ENCODE results near the gene TMEM92. TPM values are rescaled to one million over a fixed set of nuclear protein-coding genes. Genes with fewer than 3 reads are reported as not detected.
"Not testable (repeated sequence)": the region's sequence is repeated elsewhere in the genome, so short reads cannot be mapped to it uniquely, and the experiment has no call there.

TMEM92 gene
- total RNA-seq, 2 experiments from 2014 or later: not detected

DNA sequence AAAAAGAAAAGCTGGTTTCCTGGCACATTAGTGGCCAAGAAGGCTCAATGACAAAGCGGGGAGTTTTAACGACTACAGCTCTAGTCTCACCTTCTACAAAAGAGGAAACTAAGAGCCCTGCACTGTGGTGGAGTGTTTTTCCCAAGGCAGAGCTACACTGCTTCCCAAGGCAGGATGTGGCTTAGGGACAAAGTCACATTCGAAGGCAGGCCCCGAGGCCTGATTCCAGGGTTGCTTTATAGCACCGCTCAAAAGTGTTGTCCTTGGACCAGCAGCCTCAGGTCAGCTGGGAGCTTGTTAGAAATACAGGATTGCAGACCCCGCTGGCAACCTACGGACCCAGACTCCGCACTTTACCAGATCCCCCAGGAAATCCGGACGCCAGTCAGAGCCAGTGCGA is 23.8 kb downstream of the TMEM92 start:
- ChIA-PET POLR2A (interaction anchor here (1.0 kb wide), 1 partner anchor 128 kb away, joined by 3 read pairs; no protein-coding TSS in a partner anchor), CTCF (interaction anchor here (0.9 to 10.4 kb wide), 19 partner anchors 8 to 204 kb away, joined by 3 to 157 read pairs (median 8); partner anchors contain the start of genes COL1A1, PDK2 and TMEM92)
- Mint-ChIP-seq H3K9me3 (no peaks in the 10 kb centered on the region), H3K4me3 (no peak overlapping the region), H3K4me1 (ENCODE audit: low read depth) (no peaks in the 10 kb centered on the region), H3K36me3 (ENCODE audit: low read depth) (no peaks in the 10 kb centered on the region), H3K27me3 (peaks cover 2% of the 10 kb centered on the region), H3K27ac (no peak overlapping the region)
- DNase-seq: no peak
- ATAC-seq: no peak
- TF ChIP-seq, protein P1, sequence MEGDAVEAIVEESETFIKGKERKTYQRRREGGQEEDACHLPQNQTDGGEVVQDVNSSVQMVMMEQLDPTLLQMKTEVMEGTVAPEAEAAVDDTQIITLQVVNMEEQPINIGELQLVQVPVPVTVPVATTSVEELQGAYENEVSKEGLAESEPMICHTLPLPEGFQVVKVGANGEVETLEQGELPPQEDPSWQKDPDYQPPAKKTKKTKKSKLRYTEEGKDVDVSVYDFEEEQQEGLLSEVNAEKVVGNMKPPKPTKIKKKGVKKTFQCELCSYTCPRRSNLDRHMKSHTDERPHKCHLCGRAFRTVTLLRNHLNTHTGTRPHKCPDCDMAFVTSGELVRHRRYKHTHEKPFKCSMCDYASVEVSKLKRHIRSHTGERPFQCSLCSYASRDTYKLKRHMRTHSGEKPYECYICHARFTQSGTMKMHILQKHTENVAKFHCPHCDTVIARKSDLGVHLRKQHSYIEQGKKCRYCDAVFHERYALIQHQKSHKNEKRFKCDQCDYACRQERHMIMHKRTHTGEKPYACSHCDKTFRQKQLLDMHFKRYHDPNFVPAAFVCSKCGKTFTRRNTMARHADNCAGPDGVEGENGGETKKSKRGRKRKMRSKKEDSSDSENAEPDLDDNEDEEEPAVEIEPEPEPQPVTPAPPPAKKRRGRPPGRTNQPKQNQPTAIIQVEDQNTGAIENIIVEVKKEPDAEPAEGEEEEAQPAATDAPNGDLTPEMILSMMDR (IDR thresholded peaks at IDR 0.05): no peak
- intact Hi-C loops (cut with micrococcal nuclease): no loop called here

DNA sequence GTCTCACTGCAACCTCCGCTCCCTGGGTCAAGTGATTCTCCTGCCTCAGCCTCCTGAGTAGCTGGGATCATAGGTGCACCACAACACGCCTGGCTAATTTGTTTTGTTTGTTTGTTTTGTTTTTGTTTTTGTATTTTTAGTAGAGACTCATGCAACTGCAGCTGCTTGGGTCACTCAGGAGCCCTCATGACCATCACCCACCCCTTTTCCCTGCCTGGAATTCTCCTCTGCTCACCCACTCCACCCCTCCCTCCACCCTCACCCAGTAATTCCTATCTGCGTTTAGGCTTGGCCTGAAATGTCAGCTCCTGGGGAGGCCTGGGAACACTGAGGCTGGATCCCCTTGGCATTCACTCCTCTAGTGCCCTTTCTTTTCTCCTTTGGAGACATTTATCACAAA is 25.5 kb downstream of the TMEM92 start:
- POLR2A ChIA-PET: no interaction called here
- no peak for ATAC-seq
- no peaks in the 10 kb centered on the region for H3K36me3 Mint-ChIP-seq (ENCODE audit: low read depth)
- TF ChIP-seq, protein P1 (IDR thresholded peaks at IDR 0.05): no peak
- intact Hi-C loops (cut with micrococcal nuclease): no loop called here
- no peak overlapping the region for H3K4me3 Mint-ChIP-seq
- DNase-seq: no peak
- peaks cover 4% of the 10 kb centered on the region for H3K27me3 Mint-ChIP-seq
- CTCF ChIA-PET: interaction anchor here (10.4 kb wide), 1 partner anchor 99 kb away, joined by 157 read pairs; the partner anchor contains the start of gene COL1A1
- H3K9me3 Mint-ChIP-seq: no peaks in the 10 kb centered on the region
- H3K4me1 Mint-ChIP-seq (ENCODE audit: low read depth): peaks cover under 1% of the 10 kb centered on the region
- no peak overlapping the region for H3K27ac Mint-ChIP-seq

DNA sequence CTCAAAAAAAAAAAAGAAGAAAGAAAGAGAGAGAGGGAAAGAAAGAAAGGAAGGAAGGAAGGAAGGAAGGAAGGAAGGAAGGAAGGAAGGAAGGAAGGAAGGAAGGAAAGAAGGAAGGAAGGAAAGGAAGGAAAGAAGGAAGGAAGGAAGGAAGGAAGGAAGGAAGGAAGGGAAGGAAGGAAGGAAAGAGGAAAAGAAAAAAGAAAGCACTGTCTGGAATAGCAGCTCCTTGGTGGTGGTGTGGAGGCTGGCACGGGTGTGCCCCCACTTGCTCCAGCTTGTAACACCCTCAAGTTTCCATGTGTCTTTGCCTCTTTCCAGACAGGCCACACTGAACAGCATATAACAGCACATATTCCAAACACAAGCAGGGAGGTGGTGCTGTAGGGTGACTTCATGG is 26.6 kb downstream of the TMEM92 start:
- H3K27me3 Mint-ChIP-seq; H3K9me3 Mint-ChIP-seq; intact Hi-C loops (cut with micrococcal nuclease); H3K36me3 Mint-ChIP-seq (ENCODE audit: low read depth); ATAC-seq; H3K4me3 Mint-ChIP-seq; H3K4me1 Mint-ChIP-seq (ENCODE audit: low read depth); H3K27ac Mint-ChIP-seq; DNase-seq: not testable (repeated sequence)
- CTCF ChIA-PET: interaction anchor here (10.4 kb wide), 1 partner anchor 100 kb away, joined by 157 read pairs; the partner anchor contains the start of gene COL1A1
- POLR2A ChIA-PET: interaction anchor here (1.3 kb wide), 1 partner anchor 31 kb away, joined by 3 read pairs; no protein-coding TSS in a partner anchor

- Mint-ChIP-seq H3K4me1 (ENCODE audit: low read depth) (peaks cover 3% of the 10 kb centered on the region), H3K4me3 (no peak overlapping the region), H3K9me3 (no peaks in the 10 kb centered on the region), H3K27me3 (peaks cover 6% of the 10 kb centered on the region), H3K27ac (no peak overlapping the region), H3K36me3 (ENCODE audit: low read depth) (no peaks in the 10 kb centered on the region)
- DNase-seq: no peak
- ChIA-PET CTCF (interaction anchor here (1.0 to 1.4 kb wide), 3 partner anchors 102 to 132 kb away, joined by 3 read pairs; no protein-coding TSS in a partner anchor), POLR2A (interaction anchor here (1.3 to 1.4 kb wide), 2 partner anchors 10 to 32 kb away, joined by 3 read pairs; no protein-coding TSS in a partner anchor)
- intact Hi-C loops (cut with micrococcal nuclease): no loop called here
- ATAC-seq: no peak
- TF ChIP-seq, protein P1 (IDR thresholded peaks at IDR 0.05): no peak
These were observed 27.8 kb downstream of the TMEM92 start for GRCh38 chr17:50301891-50302584.

DNA sequence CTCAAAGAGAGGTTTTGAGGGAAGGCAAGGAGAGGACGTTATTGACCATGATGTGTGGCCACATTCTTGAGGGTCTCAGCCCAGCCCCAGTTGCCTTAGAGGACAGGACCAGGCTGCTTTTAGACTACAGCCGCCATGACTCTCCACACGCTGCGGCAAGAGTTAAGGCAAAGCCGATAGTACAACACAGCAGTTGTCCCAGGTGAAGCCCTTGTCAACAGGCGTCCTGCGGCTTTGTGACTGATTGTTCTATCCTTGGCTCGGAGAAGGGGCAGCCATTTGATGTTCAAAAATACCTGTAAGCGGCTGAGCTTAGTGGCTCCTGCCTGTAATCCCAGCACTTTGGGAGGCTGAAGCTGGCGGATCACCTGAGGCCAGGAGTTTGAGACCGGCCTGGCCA is 28.8 kb downstream of the TMEM92 start:
- CTCF ChIA-PET: interaction anchor here (1.0 to 1.4 kb wide), 3 partner anchors 103 to 133 kb away, joined by 3 to 4 read pairs (median 3); no protein-coding TSS in a partner anchor
- intact Hi-C loops (cut with micrococcal nuclease): no loop called here
- no peak for ATAC-seq
- H3K4me1 Mint-ChIP-seq (ENCODE audit: low read depth): peaks cover 4% of the 10 kb centered on the region
- POLR2A ChIA-PET: no interaction called here
- H3K27me3 Mint-ChIP-seq: peaks cover 6% of the 10 kb centered on the region
- no peak overlapping the region for H3K4me3 Mint-ChIP-seq
- TF ChIP-seq, protein P1 (IDR thresholded peaks at IDR 0.05): no peak
- H3K9me3 Mint-ChIP-seq: no peaks in the 10 kb centered on the region
- no peak overlapping the region for H3K27ac Mint-ChIP-seq
- DNase-seq: no peak
- no peaks in the 10 kb centered on the region for H3K36me3 Mint-ChIP-seq (ENCODE audit: low read depth)

Measured in activated CD8-positive, alpha-beta T cell treated with anti-CD3 and anti-CD28 coated beads for 36 hours (primary cell).